ENCODE data around the gene PLCXD3.

PLCXD3 gene

DNA sequence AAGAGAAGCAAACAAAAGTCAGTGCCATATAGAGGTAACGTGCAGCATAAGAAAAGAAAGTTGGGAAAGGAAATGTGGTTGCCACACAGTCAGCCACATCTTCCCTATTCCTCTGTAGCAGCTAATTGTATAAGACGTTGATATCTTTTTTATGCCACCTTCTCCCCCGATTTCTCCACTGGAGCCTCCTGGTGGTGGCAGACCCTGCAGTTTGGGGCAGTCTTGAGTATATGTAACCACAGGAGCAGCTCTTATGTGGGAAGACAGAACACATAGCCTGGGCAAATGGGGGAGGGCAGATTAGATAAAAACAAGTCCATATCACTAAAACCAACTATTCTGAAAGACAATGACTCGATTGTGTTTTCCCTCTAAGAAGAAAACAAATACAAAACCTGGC, 99.7 kb downstream of the PLCXD3 start:
- Histone ChIP-seq H3K4me1 (ENCODE audit: low read length) (no peaks in the 10 kb centered on the region), H3K4me3 (ENCODE audit: low read length) (no peak overlapping the region), H3K79me2 (ENCODE audit: low read length) (no peaks in the 10 kb centered on the region), H3K27me3 (ENCODE audit: low read depth, low read length) (no peaks in the 10 kb centered on the region), H4K20me1 (ENCODE audit: insufficient read depth, low read length) (no peaks in the 10 kb centered on the region), H3K27ac (ENCODE audit: low read length) (no peak overlapping the region), H3K4me2 (ENCODE audit: low read length) (no peak overlapping the region), H3K36me3 (replicated peaks; ENCODE audit: low read depth, low read length) (no peaks in the 10 kb centered on the region), H3K9me3 (ENCODE audit: insufficient read depth, low read length) (no peaks in the 10 kb centered on the region), H2AFZ (ENCODE audit: low read depth, low read length) (no peak overlapping the region), H3K9ac (ENCODE audit: low read length) (no peak overlapping the region)
- TF ChIP-seq, protein P1, sequence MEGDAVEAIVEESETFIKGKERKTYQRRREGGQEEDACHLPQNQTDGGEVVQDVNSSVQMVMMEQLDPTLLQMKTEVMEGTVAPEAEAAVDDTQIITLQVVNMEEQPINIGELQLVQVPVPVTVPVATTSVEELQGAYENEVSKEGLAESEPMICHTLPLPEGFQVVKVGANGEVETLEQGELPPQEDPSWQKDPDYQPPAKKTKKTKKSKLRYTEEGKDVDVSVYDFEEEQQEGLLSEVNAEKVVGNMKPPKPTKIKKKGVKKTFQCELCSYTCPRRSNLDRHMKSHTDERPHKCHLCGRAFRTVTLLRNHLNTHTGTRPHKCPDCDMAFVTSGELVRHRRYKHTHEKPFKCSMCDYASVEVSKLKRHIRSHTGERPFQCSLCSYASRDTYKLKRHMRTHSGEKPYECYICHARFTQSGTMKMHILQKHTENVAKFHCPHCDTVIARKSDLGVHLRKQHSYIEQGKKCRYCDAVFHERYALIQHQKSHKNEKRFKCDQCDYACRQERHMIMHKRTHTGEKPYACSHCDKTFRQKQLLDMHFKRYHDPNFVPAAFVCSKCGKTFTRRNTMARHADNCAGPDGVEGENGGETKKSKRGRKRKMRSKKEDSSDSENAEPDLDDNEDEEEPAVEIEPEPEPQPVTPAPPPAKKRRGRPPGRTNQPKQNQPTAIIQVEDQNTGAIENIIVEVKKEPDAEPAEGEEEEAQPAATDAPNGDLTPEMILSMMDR (IDR thresholded peaks at IDR 0.05; ENCODE audit: low read depth, low read length), result no peak
- TF ChIP-seq EZH2phosphoT487 (IDR thresholded peaks at IDR 0.05; ENCODE audit: low read depth), result no peak

DNA sequence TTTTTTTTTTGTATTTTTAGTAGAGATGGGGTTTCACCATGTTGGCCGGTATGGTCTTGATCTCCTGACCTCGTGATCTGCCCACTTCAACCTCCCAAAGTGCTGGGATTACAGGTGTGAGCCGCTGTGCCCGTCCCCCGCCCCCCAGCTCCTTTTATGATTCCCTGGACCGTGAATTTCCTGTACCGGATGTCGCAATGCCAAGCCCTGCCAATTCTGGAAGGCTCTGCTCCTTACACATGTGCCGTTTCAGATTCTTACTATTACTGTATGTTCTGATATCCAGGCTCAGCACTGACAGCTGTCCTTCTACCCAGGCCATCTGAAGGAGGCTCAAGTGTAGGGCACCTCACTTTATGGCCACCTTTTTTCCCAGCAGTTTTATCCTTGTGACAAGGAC, 100.1 kb downstream of the PLCXD3 start:
- Histone ChIP-seq H3K4me1 (ENCODE audit: low read length) (no peaks in the 10 kb centered on the region), H3K4me3 (ENCODE audit: low read length) (no peak overlapping the region), H3K36me3 (replicated peaks; ENCODE audit: low read depth, low read length) (no peaks in the 10 kb centered on the region), H3K79me2 (ENCODE audit: low read length) (no peaks in the 10 kb centered on the region), H2AFZ (ENCODE audit: low read depth, low read length) (no peak overlapping the region), H3K9ac (ENCODE audit: low read length) (no peak overlapping the region), H3K27me3 (ENCODE audit: low read depth, low read length) (no peaks in the 10 kb centered on the region), H3K9me3 (ENCODE audit: insufficient read depth, low read length) (no peaks in the 10 kb centered on the region), H3K4me2 (ENCODE audit: low read length) (no peak overlapping the region), H3K27ac (ENCODE audit: low read length) (no peak overlapping the region), H4K20me1 (ENCODE audit: insufficient read depth, low read length) (no peaks in the 10 kb centered on the region)
- no peak for TF ChIP-seq EZH2phosphoT487 (IDR thresholded peaks at IDR 0.05; ENCODE audit: low read depth)
- TF ChIP-seq, protein P1 (IDR thresholded peaks at IDR 0.05; ENCODE audit: low read depth, low read length), result no peak

DNA sequence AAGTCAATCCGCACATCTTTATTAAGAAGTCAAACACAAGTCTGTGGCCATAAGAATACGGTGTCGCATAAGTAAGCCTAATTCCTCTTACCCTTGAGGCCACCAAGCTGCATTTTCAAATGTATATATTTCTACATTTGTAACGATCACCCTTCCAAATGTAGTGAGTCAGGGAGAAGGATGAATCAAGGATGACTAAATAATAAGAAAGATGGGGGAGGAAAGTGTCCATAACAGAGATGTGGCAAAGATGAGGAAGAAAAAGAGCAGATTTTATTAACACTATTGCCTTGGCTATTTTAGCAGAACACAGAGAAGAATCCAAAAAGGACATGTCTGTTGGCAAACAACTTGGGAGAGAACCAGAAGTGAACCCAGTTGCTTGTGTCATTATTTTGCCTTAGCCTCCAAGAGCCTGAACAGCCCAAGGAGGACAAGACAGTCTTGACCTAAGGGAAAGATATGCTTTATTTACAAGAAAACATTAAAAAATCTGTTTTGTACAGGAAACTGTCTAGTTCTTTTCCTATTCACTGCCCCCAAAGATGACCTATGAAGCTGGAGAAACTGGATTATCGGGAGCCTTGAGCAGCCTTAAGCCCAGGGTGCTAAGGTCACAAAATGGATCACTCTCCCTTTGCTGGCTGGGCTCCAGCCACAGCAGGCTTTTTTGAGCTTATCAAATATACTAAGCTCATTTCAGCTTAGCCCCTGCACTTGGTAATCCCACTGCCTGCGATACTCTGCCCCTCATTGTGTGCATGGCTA, 101.5 kb downstream of the PLCXD3 start:
- Histone ChIP-seq H3K36me3 (replicated peaks; ENCODE audit: low read depth, low read length) (no peaks in the 10 kb centered on the region), H3K4me2 (ENCODE audit: low read length) (no peak overlapping the region), H2AFZ (ENCODE audit: low read depth, low read length) (no peak overlapping the region)

DNA sequence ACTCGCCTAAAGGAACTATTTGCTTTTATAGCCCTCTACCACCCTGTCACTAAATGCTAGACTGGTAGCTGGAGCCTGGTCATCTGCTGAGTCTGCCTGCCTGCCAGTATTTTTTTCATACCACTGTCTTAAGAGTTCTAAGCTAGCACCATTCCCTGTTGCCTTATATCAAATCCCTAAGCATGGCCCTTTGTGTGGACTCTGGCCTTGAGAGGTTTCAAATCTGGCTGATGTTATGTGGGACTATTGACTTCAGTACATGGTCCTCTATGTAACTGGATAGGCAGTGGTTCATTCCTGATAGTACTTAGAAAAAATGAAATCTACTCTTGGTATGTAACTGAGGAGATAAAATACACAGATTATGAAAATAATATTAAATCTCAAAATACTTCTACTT, 103.5 kb downstream of the PLCXD3 start:
- Histone ChIP-seq H3K4me1 (ENCODE audit: low read length) (no peaks in the 10 kb centered on the region), H3K27ac (ENCODE audit: low read length) (no peak overlapping the region)

More for the DNA sequence above, 101.5 kb downstream of the PLCXD3 start:
- H3K27me3 ChIP-seq (ENCODE audit: low read depth, low read length), result no peaks in the 10 kb centered on the region
- no peak overlapping the region for H3K4me3 ChIP-seq (ENCODE audit: low read length)
- H4K20me1 ChIP-seq (ENCODE audit: insufficient read depth, low read length), result no peaks in the 10 kb centered on the region
- no peaks in the 10 kb centered on the region for H3K9me3 ChIP-seq (ENCODE audit: insufficient read depth, low read length)
- H3K4me1 ChIP-seq (ENCODE audit: low read length), result no peaks in the 10 kb centered on the region
- no peak overlapping the region for H3K27ac ChIP-seq (ENCODE audit: low read length)
- no peak for TF ChIP-seq EZH2phosphoT487 (IDR thresholded peaks at IDR 0.05; ENCODE audit: low read depth)
- TF ChIP-seq, protein P1 (IDR thresholded peaks at IDR 0.05; ENCODE audit: low read depth, low read length), result no peak
- H3K9ac ChIP-seq (ENCODE audit: low read length), result no peak overlapping the region
- no peaks in the 10 kb centered on the region for H3K79me2 ChIP-seq (ENCODE audit: low read length)

More for the DNA sequence above, 103.5 kb downstream of the PLCXD3 start:
- Histone ChIP-seq H3K36me3 (replicated peaks; ENCODE audit: low read depth, low read length) (no peaks in the 10 kb centered on the region), H3K27me3 (ENCODE audit: low read depth, low read length) (no peaks in the 10 kb centered on the region), H3K4me3 (ENCODE audit: low read length) (no peak overlapping the region), H3K4me2 (ENCODE audit: low read length) (no peak overlapping the region), H3K9ac (ENCODE audit: low read length) (no peak overlapping the region), H3K79me2 (ENCODE audit: low read length) (no peaks in the 10 kb centered on the region), H2AFZ (ENCODE audit: low read depth, low read length) (no peak overlapping the region), H4K20me1 (ENCODE audit: insufficient read depth, low read length) (no peaks in the 10 kb centered on the region), H3K9me3 (ENCODE audit: insufficient read depth, low read length) (no peaks in the 10 kb centered on the region)
- TF ChIP-seq EZH2phosphoT487 (IDR thresholded peaks at IDR 0.05; ENCODE audit: low read depth), result no peak
- TF ChIP-seq, protein P1 (IDR thresholded peaks at IDR 0.05; ENCODE audit: low read depth, low read length), result no peak
